ENCODE measurements around the gene PKP1. TPM values are rescaled to one million over a fixed set of nuclear protein-coding genes. Genes with fewer than 3 reads are reported as not detected.

PKP1 gene
- total RNA-seq, 2 donors from 2014 or later = 0.18 to 0.44 TPM

DNA sequence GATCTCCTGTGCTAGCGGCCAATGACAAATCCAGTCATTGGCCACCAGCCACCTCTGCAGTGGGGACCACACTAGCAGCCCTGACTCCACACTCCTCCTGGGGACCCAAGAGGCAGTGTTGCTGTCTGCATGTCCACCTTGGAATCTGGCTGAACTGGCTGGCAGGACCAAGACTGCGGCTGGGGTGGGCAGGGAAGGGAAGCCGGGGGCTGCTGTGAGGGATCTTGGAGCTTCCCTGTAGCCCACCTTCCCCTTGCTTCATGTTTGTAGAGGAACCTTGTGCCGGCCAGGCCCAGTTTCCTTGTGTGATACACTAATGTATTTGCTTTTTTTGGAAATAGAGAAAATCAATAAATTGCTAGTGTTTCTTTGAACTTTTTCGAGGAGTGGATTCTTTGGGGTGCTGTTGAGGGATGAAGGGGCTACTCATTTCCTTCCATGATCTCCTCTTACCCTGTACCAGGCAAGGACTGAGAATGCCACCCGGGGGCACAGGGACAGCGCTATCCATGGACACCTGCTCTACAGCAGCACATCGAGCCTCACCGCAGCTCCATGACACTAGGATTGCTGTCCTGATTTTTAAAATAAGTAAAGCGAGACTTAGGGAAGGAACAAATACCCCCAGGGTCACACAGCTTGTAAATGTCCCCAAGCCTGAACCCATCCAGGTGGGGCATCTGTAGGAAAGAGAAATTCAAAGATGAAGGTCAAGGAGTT lies 49.5 kb downstream of the PKP1 start:
- Mint-ChIP-seq H3K9me3 (no peaks in the 10 kb centered on the region), H3K27me3 (ENCODE audit: insufficient read depth) (no peaks in the 10 kb centered on the region), H3K36me3 (ENCODE audit: low read depth) (no peaks in the 10 kb centered on the region), H3K27ac (no peak overlapping the region), H3K4me1 (peaks cover 7% of the 10 kb centered on the region), H3K4me3 (no peak overlapping the region)
- Histone ChIP-seq H3K27ac (ENCODE audit: low read depth, low read length) (no peak overlapping the region), H3K4me3 (ENCODE audit: low read length) (no peak overlapping the region), H3K9ac (ENCODE audit: extremely low read depth, low read length, poor library complexity, severe bottlenecking) (no peak overlapping the region), H3K27me3 (ENCODE audit: control insufficient read depth, insufficient read depth, low read length, poor library complexity, severe bottlenecking) (no peaks in the 10 kb centered on the region), H3K4me1 (ENCODE audit: control insufficient read depth, insufficient read depth, low read length) (peaks cover 14% of the 10 kb centered on the region), H3K36me3 (ENCODE audit: control insufficient read depth, insufficient read depth, low read length) (no peaks in the 10 kb centered on the region), H3K9me3 (ENCODE audit: control insufficient read depth, low read length) (no peaks in the 10 kb centered on the region)
- WGBS, 2 experiments (ENCODE audit: insufficient coverage in 1 of 2, insufficient read length in 1 of 2) = 92 to 95% methylated on average over 7 to 10 of the region's 10 CpGs
- DNase-seq = no peak
- TF ChIP-seq CTCF (conservative IDR thresholded peaks at IDR 0.05) = no peak

DNA sequence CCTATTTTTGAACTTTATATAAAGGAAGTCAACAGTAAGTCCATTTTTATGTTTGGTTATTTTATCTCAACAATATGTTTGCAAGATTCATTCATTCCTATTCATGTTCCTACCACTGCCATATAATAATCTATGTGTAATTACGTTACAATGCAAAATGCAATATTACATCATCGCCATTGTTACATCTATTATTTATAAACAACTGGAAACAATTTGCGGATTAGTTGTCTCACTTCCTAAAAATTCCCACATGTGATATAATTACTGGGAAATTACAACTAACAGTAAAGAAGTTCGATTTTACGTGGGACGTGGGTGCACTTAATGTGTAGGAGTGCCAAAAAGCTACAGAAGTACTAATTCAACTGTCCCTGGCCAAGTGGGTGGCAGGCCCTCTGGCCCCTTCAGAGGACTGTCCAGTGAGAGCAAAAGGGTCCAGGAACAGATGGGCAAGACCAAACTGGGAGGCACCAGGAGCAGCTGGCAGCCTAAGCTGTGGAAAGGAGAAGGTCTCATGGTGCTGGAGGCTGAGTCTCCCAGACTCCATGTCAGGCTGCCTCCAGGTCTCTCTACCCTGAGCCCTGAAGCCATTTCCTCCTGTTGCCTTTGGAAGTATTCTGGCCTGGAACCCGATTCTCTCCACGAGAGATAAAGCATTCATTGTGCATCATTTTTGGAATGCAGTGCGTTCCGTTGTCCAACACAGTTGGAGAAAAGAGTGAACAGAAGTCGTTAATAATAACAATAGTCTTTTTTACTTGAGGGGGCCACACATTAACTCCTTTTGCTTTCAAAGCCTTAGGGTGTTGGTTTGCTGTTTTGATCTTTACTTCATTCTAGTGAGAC lies 51.2 kb downstream of the PKP1 start:
- Mint-ChIP-seq H3K9me3 (no peaks in the 10 kb centered on the region), H3K4me1 (no peaks in the 10 kb centered on the region), H3K4me3 (no peak overlapping the region), H3K27me3 (ENCODE audit: insufficient read depth) (peaks cover 2% of the 10 kb centered on the region), H3K27ac (no peak overlapping the region), H3K36me3 (ENCODE audit: low read depth) (no peaks in the 10 kb centered on the region)
- H3K27me3 ChIP-seq (ENCODE audit: control insufficient read depth, insufficient read depth, low read length, poor library complexity, severe bottlenecking) = no peaks in the 10 kb centered on the region
- no peak overlapping the region for H3K4me3 ChIP-seq (ENCODE audit: low read length)
- DNase-seq = no peak
- WGBS, 2 experiments (ENCODE audit: insufficient coverage in 1 of 2, insufficient read length in 1 of 2) = 86 to 92% methylated on average over 11 of the region's 11 CpGs
- H3K9me3 ChIP-seq (ENCODE audit: control insufficient read depth, low read length) = no peaks in the 10 kb centered on the region
- no peak overlapping the region for H3K27ac ChIP-seq (ENCODE audit: low read depth, low read length)
- no peaks in the 10 kb centered on the region for H3K4me1 ChIP-seq (ENCODE audit: control insufficient read depth, insufficient read depth, low read length)
- no peak overlapping the region for H3K9ac ChIP-seq (ENCODE audit: extremely low read depth, low read length, poor library complexity, severe bottlenecking)
- no peak for TF ChIP-seq CTCF (conservative IDR thresholded peaks at IDR 0.05)
- no peaks in the 10 kb centered on the region for H3K36me3 ChIP-seq (ENCODE audit: control insufficient read depth, insufficient read depth, low read length)

- Histone ChIP-seq H3K36me3 (ENCODE audit: control insufficient read depth, insufficient read depth, low read length) (no peaks in the 10 kb centered on the region), H3K9ac (ENCODE audit: extremely low read depth, low read length, poor library complexity, severe bottlenecking) (no peak overlapping the region), H3K4me1 (ENCODE audit: control insufficient read depth, insufficient read depth, low read length) (no peaks in the 10 kb centered on the region), H3K27me3 (ENCODE audit: control insufficient read depth, insufficient read depth, low read length, poor library complexity, severe bottlenecking) (no peaks in the 10 kb centered on the region), H3K4me3 (ENCODE audit: low read length) (no peak overlapping the region), H3K9me3 (ENCODE audit: control insufficient read depth, low read length) (no peaks in the 10 kb centered on the region), H3K27ac (ENCODE audit: low read depth, low read length) (no peak overlapping the region)
- peaks cover 2% of the 10 kb centered on the region for H3K27me3 Mint-ChIP-seq (ENCODE audit: insufficient read depth)
- no peak overlapping the region for H3K27ac Mint-ChIP-seq
- TF ChIP-seq CTCF (conservative IDR thresholded peaks at IDR 0.05) = no peak
- H3K4me1 Mint-ChIP-seq = no peaks in the 10 kb centered on the region
- 88 to 92% methylated on average over 8 to 10 of the region's 10 CpGs for WGBS, 2 experiments (ENCODE audit: insufficient coverage in 1 of 2, insufficient read length in 1 of 2)
- DNase-seq = no peak
- no peak overlapping the region for H3K4me3 Mint-ChIP-seq
- no peaks in the 10 kb centered on the region for H3K9me3 Mint-ChIP-seq
- no peaks in the 10 kb centered on the region for H3K36me3 Mint-ChIP-seq (ENCODE audit: low read depth)
Observed at GRCh38 chr1:201335174-201335870, 52.0 kb downstream of the PKP1 start.

Measured in endodermal cell (in vitro differentiated cells).